DOHH2 (cell line): Measurements from ENCODE around the gene ABCC11.

ENCODE experiments used
- H3F3A ChIP-seq: fragments of 200-600 bp; sonication (generic), shearing (Covaris generic); 2 replicates; pipeline ENCODE4 v1.6.0; 2016; ENCODE audit warnings: antibody characterized with exemption, mild to moderate bottlenecking; ENCODE audit not compliant: control insufficient read depth, insufficient read depth
- H3K27ac ChIP-seq: fragments of 200-600 bp; sonication (generic); 2 replicates; pipeline ENCODE4 v1.5.1; 2014; ENCODE audit warnings: low read depth, mild to moderate bottlenecking, low read length, moderate library complexity
- H3K27me3 ChIP-seq: fragments of 200-600 bp; sonication (generic); 2 replicates; pipeline ENCODE4 v1.6.1; 2014; ENCODE audit warnings: mild to moderate bottlenecking, low read length, mixed read lengths; ENCODE audit not compliant: control insufficient read depth
- H3K36me3 ChIP-seq: fragments of 200-600 bp; sonication (generic); 2 replicates; pipeline ENCODE4 v1.6.1; 2014; ENCODE audit warnings: mild to moderate bottlenecking, low read length, moderate library complexity, mixed read lengths; ENCODE audit not compliant: control insufficient read depth
- H3K4me1 ChIP-seq: fragments of 200-600 bp; sonication (generic); 2 replicates; pipeline ENCODE4 v1.6.1; 2014; ENCODE audit warnings: mild to moderate bottlenecking, low read length, mixed read lengths; ENCODE audit not compliant: control insufficient read depth
- H3K4me2 ChIP-seq: fragments of 200-600 bp; sonication (generic); 2 replicates; pipeline ENCODE4 v1.6.0; 2014; ENCODE audit warnings: mild to moderate bottlenecking, low read length, moderate library complexity
- H3K4me3 ChIP-seq: fragments of 200-600 bp; sonication (generic); 2 replicates; pipeline ENCODE4 v1.5.1; 2014; ENCODE audit warnings: mild to moderate bottlenecking, low read length, mixed read lengths
- H3K79me2 ChIP-seq: fragments of 200-600 bp; sonication (generic); 2 replicates; pipeline ENCODE4 v1.6.1; 2014; ENCODE audit warnings: mild to moderate bottlenecking, low read length, mixed read lengths; ENCODE audit not compliant: control insufficient read depth
- H3K9me2 ChIP-seq: fragments of 200-600 bp; sonication (generic); replicated peaks from 2 replicates; pipeline ENCODE4 v1.6.1; 2014; ENCODE audit warnings: mild to moderate bottlenecking, low read length, mixed read lengths; ENCODE audit not compliant: control insufficient read depth
- H3K9me3 ChIP-seq: fragments of 200-600 bp; sonication (generic); 2 replicates; pipeline ENCODE4 v1.6.1; 2014; ENCODE audit warnings: antibody characterized with exemption, low read length, mixed read lengths; ENCODE audit not compliant: control insufficient read depth, insufficient read depth
- H4K20me1 ChIP-seq: fragments of 200-600 bp; sonication (generic); 2 replicates; pipeline ENCODE4 v1.6.0; 2014; ENCODE audit warnings: low read depth, mild to moderate bottlenecking, antibody characterized with exemption, low read length, moderate library complexity; ENCODE audit not compliant: control insufficient read depth, insufficient read depth
- EZH2phosphoT487 ChIP-seq: fragments of 200-600 bp; sonication (generic); IDR thresholded peaks from 2 replicates; pipeline ENCODE4 v1.6.1; 2017; ENCODE audit warnings: borderline replicate concordance, mild to moderate bottlenecking, antibody characterized with exemption, low read length, moderate library complexity, mixed read lengths
- TF ChIP-seq, protein P1 (sequence below): fragments of 200-600 bp; sonication (generic); IDR thresholded peaks from one replicate; pipeline ENCODE4 v1.5.1; 2014; ENCODE audit warnings: antibody characterized with exemption, mild to moderate bottlenecking, low read depth, low read length; ENCODE audit not compliant: poor library complexity, severe bottlenecking

The ABCC11 gene

DNA sequence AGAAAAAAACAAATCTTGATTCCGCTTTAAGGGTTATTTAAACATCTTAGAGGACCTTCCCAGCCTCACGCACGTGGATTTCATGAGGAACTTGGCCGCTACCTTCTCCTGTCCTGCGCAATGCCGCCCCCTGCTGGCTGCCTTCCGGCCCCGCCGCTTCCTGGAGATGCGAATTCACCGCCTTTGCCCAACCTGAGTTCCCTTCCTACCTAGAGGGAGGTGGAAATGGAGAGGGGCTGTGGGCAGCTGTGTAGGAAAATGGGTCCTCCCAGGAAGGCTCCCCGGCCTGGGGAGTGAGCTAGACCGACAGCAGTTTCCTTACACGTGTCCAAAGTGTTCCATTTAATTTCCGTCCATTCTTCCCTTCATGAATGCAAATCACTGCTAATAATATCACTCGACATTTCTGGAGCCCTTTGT, 90.5 kb downstream of the ABCC11 start:
- peak overlapping the region; percentile 37 for H3K4me3 ChIP-seq
- peak overlapping the region; percentile 55 for H3K4me2 ChIP-seq

DNA sequence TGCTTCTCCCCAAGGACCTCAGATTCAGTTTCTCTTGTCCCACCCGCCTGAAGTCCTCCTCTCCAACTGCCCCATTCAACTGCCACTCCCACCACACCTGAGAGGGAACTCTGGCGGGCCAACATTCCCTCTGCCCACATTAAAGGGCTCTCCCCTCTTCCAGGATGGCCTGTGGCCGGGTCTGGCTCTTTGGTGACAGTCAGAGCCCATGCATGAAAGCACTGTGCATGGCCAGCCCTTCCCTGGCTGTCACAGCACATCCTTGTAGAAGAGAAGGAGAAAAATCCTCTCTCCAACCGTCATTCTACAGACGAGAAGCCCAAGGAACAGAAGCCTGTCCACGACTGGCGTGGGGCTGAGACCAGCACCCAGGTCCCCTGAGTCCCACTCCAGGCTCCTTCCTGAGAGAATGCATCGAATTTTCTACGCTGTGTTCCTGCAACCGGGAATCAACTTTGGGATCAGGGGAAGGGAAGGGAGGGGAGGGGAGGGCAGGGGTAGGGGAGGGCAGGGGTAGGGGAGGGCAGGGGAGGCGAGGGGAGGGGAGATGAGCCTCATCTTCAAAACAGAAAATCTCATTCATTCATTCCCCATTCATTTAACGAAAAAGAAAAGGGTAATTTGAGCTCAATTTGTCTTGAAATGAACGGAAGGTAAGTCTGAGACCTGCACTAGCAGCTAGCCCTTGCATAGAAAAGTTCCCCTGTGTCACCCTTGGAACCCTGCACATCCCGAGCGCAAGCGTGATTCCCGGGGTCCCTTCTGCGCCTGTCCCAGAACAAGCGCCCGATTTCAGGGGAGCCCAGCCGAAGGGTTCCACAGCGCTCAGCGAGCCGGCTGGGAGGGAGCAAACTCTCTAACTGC, 91.2 kb downstream of the ABCC11 start, which contains the start of gene ABCC12:
Gene ABCC12 (minus strand): TSS at position 68 of the 864 bp plus-strand sequence. CDS start 9,569 bp downstream, outside the sequence.
- no peaks in the 10 kb centered on the region for H3K79me2 ChIP-seq
- H3K36me3 ChIP-seq, result no peaks in the 10 kb centered on the region
- H3K27me3 ChIP-seq, result peaks cover 17% of the 10 kb centered on the region
- H3K4me3 ChIP-seq, result peak within 1 kb of the TSS; percentile 37
- H3K27ac ChIP-seq, result no peak within 1 kb of the TSS
- H3K9me3 ChIP-seq, result no peaks in the 10 kb centered on the region
- no peaks in the 10 kb centered on the region for H3K9me2 ChIP-seq
- H3K4me1 ChIP-seq, result peaks cover 6% of the 10 kb centered on the region
- H3K4me2 ChIP-seq, result peak within 1 kb of the TSS; percentile 55
- no peaks in the 10 kb centered on the region for H3F3A ChIP-seq
- TF ChIP-seq, protein P1, sequence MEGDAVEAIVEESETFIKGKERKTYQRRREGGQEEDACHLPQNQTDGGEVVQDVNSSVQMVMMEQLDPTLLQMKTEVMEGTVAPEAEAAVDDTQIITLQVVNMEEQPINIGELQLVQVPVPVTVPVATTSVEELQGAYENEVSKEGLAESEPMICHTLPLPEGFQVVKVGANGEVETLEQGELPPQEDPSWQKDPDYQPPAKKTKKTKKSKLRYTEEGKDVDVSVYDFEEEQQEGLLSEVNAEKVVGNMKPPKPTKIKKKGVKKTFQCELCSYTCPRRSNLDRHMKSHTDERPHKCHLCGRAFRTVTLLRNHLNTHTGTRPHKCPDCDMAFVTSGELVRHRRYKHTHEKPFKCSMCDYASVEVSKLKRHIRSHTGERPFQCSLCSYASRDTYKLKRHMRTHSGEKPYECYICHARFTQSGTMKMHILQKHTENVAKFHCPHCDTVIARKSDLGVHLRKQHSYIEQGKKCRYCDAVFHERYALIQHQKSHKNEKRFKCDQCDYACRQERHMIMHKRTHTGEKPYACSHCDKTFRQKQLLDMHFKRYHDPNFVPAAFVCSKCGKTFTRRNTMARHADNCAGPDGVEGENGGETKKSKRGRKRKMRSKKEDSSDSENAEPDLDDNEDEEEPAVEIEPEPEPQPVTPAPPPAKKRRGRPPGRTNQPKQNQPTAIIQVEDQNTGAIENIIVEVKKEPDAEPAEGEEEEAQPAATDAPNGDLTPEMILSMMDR, result no peak
- no peak for TF ChIP-seq EZH2phosphoT487
- H4K20me1 ChIP-seq, result no peaks in the 10 kb centered on the region

More for the DNA sequence above, 90.5 kb downstream of the ABCC11 start:
- Histone ChIP-seq H4K20me1 (no peaks in the 10 kb centered on the region), H3K36me3 (no peaks in the 10 kb centered on the region), H3K9me2 (no peaks in the 10 kb centered on the region), H3K27me3 (peaks cover 17% of the 10 kb centered on the region), H3K79me2 (no peaks in the 10 kb centered on the region), H3F3A (no peaks in the 10 kb centered on the region), H3K9me3 (no peaks in the 10 kb centered on the region), H3K27ac (no peak overlapping the region), H3K4me1 (peaks cover 6% of the 10 kb centered on the region)
- TF ChIP-seq EZH2phosphoT487, result no peak
- TF ChIP-seq, protein P1, result peak; percentile 95

DNA sequence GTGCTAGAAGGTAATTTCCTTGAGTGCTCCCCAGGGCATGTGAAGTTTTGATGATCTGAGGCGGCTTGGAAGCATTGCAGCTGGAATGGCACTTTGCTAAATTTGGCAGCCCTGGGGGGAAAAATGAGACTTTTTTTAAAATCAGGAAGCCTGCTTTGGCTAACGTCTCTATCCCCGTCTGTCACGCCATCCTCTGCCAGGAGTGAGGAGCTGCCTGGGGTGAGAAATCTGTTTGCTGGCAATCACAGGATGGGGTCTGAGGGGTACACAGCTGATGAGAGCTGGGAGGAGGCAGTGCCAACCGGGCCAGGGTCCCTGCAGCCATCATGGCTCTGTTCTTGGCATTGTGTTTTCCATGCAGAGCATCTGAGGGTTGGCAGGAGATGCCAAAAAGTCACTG, 93.6 kb downstream of the ABCC11 start:
- Histone ChIP-seq H3K27ac (no peak overlapping the region), H3K4me2 (no peak overlapping the region), H3K4me1 (peaks cover 6% of the 10 kb centered on the region), H3K9me3 (no peaks in the 10 kb centered on the region; the same call in 1 of the 2 replicates), H3K36me3 (no peaks in the 10 kb centered on the region), H3K9me2 (no peaks in the 10 kb centered on the region), H3K27me3 (peaks cover 14% of the 10 kb centered on the region), H3K79me2 (no peaks in the 10 kb centered on the region), H3K4me3 (no peak overlapping the region), H4K20me1 (no peaks in the 10 kb centered on the region), H3F3A (no peaks in the 10 kb centered on the region)
- TF ChIP-seq EZH2phosphoT487, result no peak
- TF ChIP-seq, protein P1, result no peak
